ENCODE measurements around the gene TEX26.

GRCh38 chr13:30910676-30911075, 21.8 kb upstream of the TEX26 start:
- TF ChIP-seq ZNF610 (tag by site-specific recombination; IDR thresholded peaks at IDR 0.05; ENCODE audit: borderline replicate concordance): no peak
- TF ChIP-seq ZSCAN5A (tag by site-specific recombination; IDR thresholded peaks at IDR 0.05): no peak
- no peak for TF ChIP-seq CTCF (tag by site-specific recombination; IDR thresholded peaks at IDR 0.05)
- no peak for TF ChIP-seq ZNF670 (tag by site-specific recombination; IDR thresholded peaks at IDR 0.05; ENCODE audit: low read depth)
- TF ChIP-seq REST (tag by site-specific recombination; IDR thresholded peaks at IDR 0.05): no peak
- TF ChIP-seq ZNF404 (tag by site-specific recombination; IDR thresholded peaks at IDR 0.05): no peak
- no peak for TF ChIP-seq ZBTB49 (tag by site-specific recombination; IDR thresholded peaks at IDR 0.05; ENCODE audit: low read depth)
- TF ChIP-seq KLF9 (tag by site-specific recombination; IDR thresholded peaks at IDR 0.05; ENCODE audit: low read depth): no peak
- no peak for TF ChIP-seq ZNF121 (tag by site-specific recombination; IDR thresholded peaks at IDR 0.05)
- TF ChIP-seq ZNF16 (tag by site-specific recombination; IDR thresholded peaks at IDR 0.05; ENCODE audit: low read depth): no peak
- no peak for TF ChIP-seq HOXA7 (CRISPR knock-in tag; IDR thresholded peaks at IDR 0.05; ENCODE audit: borderline replicate concordance)
